HUDEP-2 (cell line): ENCODE measurements around the gene USP16.
A peak's percentile ranks its signal among the peaks of the same experiment; 100 is the strongest.

Experiments
- DNase-seq, 76 experiments: peaks; one replicate each; lab custom pipeline; 2025; ENCODE audit not compliant: unreplicated experiment in 76 of 76; lab: John Stamatoyannopoulos, UW

USP16 gene

GRCh38 chr21:29030909-29031308, 6.4 kb downstream of the USP16 start:
- no peak for DNase-seq

GRCh38 chr21:29033301-29033700, 8.8 kb downstream of the USP16 start:
- no peak for DNase-seq

GRCh38 chr21:29033871-29034270, 9.4 kb downstream of the USP16 start:
- DNase-seq = no peak

GRCh38 chr21:29034678-29035077, 10.2 kb downstream of the USP16 start:
- no peak for DNase-seq

GRCh38 chr21:29052224-29052623, 27.8 kb downstream of the USP16 start:
- no peak for DNase-seq

GRCh38 chr21:29053011-29053553, 28.6 kb downstream of the USP16 start:
- DNase-seq = no peak

- DNase-seq = no peak
Measured at GRCh38 chr21:29053656-29054055, 29.2 kb downstream of the USP16 start.

GRCh38 chr21:29055080-29055479, 30.6 kb downstream of the USP16 start:
- no peak for DNase-seq

GRCh38 chr21:29056005-29056404, 31.5 kb downstream of the USP16 start:
- DNase-seq = no peak

- DNase-seq = no peak
Measured at GRCh38 chr21:29056538-29057050, 32.1 kb downstream of the USP16 start.

- DNase-seq = no peak
Measured at GRCh38 chr21:29064850-29065481, 40.5 kb downstream of the USP16 start.

GRCh38 chr21:29072873-29073221, 48.4 kb downstream of the USP16 start:
- DNase-seq = peak in 9 of 76 experiments; percentile 12 to 61 (median 42)

GRCh38 chr21:29073222-29074006, 48.9 kb downstream of the USP16 start, which contains the start of gene CCT8:
Gene CCT8, minus strand, starts transcription at chr21:29073648. Its CDS starts 58 bp downstream, at chr21:29073590.
- DNase-seq = peak; percentile 85 to 100 (median 99)

- DNase-seq = peak in 1 of 76 experiments; percentile 64
Measured at GRCh38 chr21:29074007-29074376, 49.5 kb downstream of the USP16 start.

GRCh38 chr21:29074783-29075182, 50.3 kb downstream of the USP16 start:
- DNase-seq = no peak

- no peak for DNase-seq
Measured at GRCh38 chr21:29075706-29076466, 51.4 kb downstream of the USP16 start.

GRCh38 chr21:29076731-29077640, 52.5 kb downstream of the USP16 start:
- peak in 6 of 76 experiments; percentile 12 to 39 (median 22) for DNase-seq

GRCh38 chr21:29077651-29078090, 53.2 kb downstream of the USP16 start:
- DNase-seq = no peak

- peak in 2 of 76 experiments; percentile 10 to 13 for DNase-seq
Measured at GRCh38 chr21:29078869-29079767, 54.6 kb downstream of the USP16 start.
